AG09319 (cell line): ENCODE measurements around the gene PNPLA5.
"Not testable (repeated sequence)": the region's sequence is repeated elsewhere in the genome, so short reads cannot be mapped to it uniquely, and the experiment has no call there.

Source experiments
- DNase-seq: peaks from one replicate; pipeline ENCODE4 v3.0.0-alpha.2; 2010; ENCODE audit warnings: low read depth; ENCODE audit errors: extremely low read depth
- CTCF ChIP-seq: IDR thresholded peaks from 2 replicates; pipeline ENCODE4 v1.5.1; 2011; ENCODE audit warnings: low read depth, mild to moderate bottlenecking, inconsistent platforms, low read length, moderate library complexity

The PNPLA5 gene

DNA sequence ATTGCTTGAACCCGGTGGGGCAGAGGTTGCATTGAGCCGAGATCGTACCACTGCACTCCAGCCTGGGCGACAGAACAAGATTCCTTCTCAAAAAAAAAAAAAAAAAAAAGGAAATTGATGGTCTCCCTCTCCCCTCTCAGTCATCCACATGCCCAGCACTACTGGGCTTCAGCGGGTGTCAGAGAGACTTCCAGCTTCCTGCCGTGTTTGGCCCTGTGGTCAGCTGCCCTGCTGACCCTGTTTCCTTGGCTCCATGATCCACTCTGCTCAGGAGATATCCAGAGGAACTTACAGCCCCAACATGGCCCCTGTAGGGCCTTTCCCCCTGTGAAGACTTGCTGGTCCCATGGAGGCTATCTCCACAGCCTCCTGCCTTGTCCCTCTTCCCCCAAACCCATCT lies 25.7 kb upstream of the PNPLA5 start:
- no peak for DNase-seq
- TF ChIP-seq CTCF = no peak

- no peak for DNase-seq
- TF ChIP-seq CTCF = no peak
Observed at GRCh38 chr22:43911351-43911750, 19.5 kb upstream of the PNPLA5 start.

DNA sequence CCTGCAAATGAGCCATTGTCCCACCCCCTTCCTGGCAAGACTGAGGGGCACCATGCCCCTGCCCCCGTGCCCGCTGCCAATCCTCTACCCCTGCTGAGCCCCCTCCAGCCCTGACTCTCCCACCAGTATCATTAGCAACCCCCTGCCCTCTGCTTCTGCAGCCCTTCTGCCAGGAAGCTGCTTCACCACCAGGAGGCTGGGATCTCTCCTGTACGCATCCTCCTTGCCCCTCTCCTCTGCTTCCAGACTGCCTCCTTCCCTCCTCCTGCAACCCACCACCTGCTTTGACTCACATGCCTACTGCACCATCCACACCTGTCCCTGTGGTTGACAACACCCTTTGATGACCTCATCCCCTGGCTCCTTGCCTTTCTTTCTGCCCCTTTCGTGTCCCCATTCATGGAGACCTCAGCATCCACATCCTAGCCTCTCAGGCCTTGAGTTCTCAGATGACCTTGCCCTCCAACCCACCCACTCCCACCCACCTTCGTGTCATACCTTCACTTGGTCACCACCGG lies 18.4 kb upstream of the PNPLA5 start:
- no peak for DNase-seq
- TF ChIP-seq CTCF = no peak

GRCh38 chr22:43909708-43910107 lies 17.9 kb upstream of the PNPLA5 start:
- TF ChIP-seq CTCF = no peak

GRCh38 chr22:43905681-43906080 lies 13.9 kb upstream of the PNPLA5 start:
- no peak for DNase-seq
- TF ChIP-seq CTCF = no peak

More at GRCh38 chr22:43909708-43910107, 17.9 kb upstream of the PNPLA5 start:
- no peak for DNase-seq

DNA sequence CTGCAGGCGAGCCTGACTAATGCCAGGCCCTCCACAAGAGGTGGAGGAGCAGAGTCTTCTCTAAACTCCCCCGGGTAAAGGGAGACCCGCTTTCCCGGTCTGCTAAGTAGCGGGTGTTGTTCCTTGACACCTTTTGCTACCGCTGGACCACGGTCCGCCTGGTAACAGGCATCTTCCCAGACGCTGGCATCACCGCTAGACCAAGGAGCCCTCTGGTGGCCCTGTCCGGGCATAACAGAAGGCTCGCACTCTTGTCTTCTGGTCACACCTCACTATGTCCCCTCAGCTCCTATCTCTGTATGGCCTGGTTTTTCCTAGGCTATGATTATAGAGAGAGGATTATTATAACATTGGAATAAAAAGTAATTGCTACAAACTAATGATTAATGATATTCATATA lies 12.6 kb upstream of the PNPLA5 start:
- TF ChIP-seq CTCF = peak; percentile 22
- not testable (repeated sequence) for DNase-seq

DNA sequence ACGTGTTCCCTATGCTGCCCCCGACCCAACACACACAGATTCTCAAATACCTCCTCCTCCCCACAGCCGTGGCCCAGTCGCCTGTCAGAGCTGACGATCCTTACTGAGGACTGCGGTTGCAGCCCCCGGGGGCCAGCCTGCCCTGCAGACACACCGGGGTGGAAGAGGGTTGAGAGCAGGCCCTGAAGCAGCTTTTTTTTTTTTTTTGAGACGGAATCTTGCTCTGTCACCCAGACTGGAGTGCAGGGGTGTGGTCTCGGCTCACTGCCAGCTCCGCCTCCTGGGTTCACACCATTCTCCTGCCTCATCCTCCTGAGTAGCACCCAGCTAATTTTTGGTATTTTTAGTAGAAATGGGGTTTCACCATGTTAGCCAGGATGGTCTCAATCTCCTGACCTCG lies 11.2 kb upstream of the PNPLA5 start:
- DNase-seq = not testable (repeated sequence)

DNA sequence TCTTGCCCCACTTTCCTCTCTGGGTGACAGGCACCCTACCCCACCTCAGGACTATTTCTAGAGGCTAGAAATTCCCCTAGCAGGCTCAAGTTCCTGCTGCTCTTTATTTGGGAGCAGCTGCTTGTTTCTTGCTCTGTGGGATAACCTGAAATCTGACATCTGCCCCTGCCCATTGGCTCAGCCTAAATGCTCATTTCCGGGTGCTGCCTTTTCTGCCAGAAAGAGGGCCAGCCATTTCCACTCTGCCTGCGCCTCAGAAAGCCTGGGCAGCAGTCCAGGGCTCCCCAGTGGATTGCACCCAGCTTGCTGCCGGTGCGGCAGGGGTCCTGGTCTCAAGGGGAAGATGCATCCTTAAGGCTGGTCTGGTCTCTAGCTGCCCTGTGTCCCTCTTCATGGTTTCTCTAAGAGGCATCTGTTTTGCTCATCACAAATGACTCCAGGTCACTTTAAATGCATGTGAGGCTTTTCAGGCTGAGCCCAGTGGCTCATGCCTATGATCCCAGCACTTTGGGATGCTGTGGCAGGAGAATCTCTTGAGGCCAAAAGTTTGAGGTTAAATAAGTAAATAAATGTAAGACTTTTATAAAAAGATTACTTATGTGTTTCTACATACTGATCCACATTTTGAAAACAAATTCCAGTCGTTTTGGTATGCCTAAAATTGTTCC lies 10.3 kb upstream of the PNPLA5 start:
- TF ChIP-seq CTCF = no peak

More for the DNA sequence above, 10.3 kb upstream of the PNPLA5 start:
- DNase-seq = no peak
